HFFc6 (cell line): ENCODE results near the gene TNPO1. TPM values are rescaled to one million over a fixed set of nuclear protein-coding genes. Genes with fewer than 3 reads are reported as not detected.

Experiments
- DNase-seq: peaks from one replicate; pipeline ENCODE4 v3.0.0-alpha.2; 2018
- H3K27ac Mint-ChIP-seq: 2 replicates; pipeline ENCODE4 v1.8.0; 2020; ENCODE audit warnings: mild to moderate bottlenecking, mixed read lengths
- H3K27me3 Mint-ChIP-seq: 2 replicates; pipeline ENCODE4 v1.8.0; 2021; ENCODE audit warnings: mild to moderate bottlenecking, moderate library complexity, mixed read lengths; ENCODE audit not compliant: insufficient read depth
- H3K36me3 Mint-ChIP-seq: 2 replicates; pipeline ENCODE4 v1.8.0; 2021; ENCODE audit warnings: low read depth, mixed read lengths
- H3K4me1 Mint-ChIP-seq: 2 replicates; pipeline ENCODE4 v1.8.0; 2020; ENCODE audit warnings: low read depth, mixed read lengths
- H3K4me3 Mint-ChIP-seq: 2 replicates; pipeline ENCODE4 v1.8.0; 2020; ENCODE audit warnings: mild to moderate bottlenecking, moderate library complexity, mixed read lengths
- H3K9me3 Mint-ChIP-seq: 2 replicates; pipeline ENCODE4 v1.8.0; 2020; ENCODE audit warnings: mild to moderate bottlenecking, mixed read lengths
- CTCF ChIP-seq: fragments of 200-600 bp; sonication (generic); IDR thresholded peaks from 2 replicates; pipeline ENCODE4 v1.5.0; 2021; ENCODE audit warnings: antibody characterized with exemption, mild to moderate bottlenecking
- total RNA-seq, 6 experiments: library from RNA; stranded (reverse); fragmentation: NEBNext Ultra II Directional; extraction: Animal tissue kit (Norgen Biotek cat#: 25700); gene quantifications; 2 replicates in 1 of 6; 3 replicates in 5 of 6; pipeline ENCODE4 v1.2.3, GENCODE V29; 2021

Gene TNPO1
- total RNA-seq, 6 experiments from 2014 or later: 149 to 194 (median 182) TPM

GRCh38 chr5:72783354-72783753, 33.1 kb upstream of the TNPO1 start:
- Mint-ChIP-seq H3K36me3 (peaks cover 11% of the 10 kb centered on the region), H3K27ac (no peak overlapping the region), H3K4me1 (peaks cover 10% of the 10 kb centered on the region; the same call in 1 of the 2 replicates), H3K4me3 (no peak overlapping the region), H3K27me3 (peaks cover 4% of the 10 kb centered on the region; the same call in 1 of the 2 replicates), H3K9me3 (peaks cover 20% of the 10 kb centered on the region)
- DNase-seq: no peak
- no peak for TF ChIP-seq CTCF

GRCh38 chr5:72784129-72784528, 32.3 kb upstream of the TNPO1 start:
- peaks cover 4% of the 10 kb centered on the region for H3K36me3 Mint-ChIP-seq
- no peak for DNase-seq
- TF ChIP-seq CTCF: no peak
- H3K4me1 Mint-ChIP-seq: peaks cover 18% of the 10 kb centered on the region
- H3K4me3 Mint-ChIP-seq: no peak overlapping the region
- peaks cover 14% of the 10 kb centered on the region for H3K9me3 Mint-ChIP-seq
- H3K27me3 Mint-ChIP-seq: 0 out of 2 replicates have a peak, but pooled peaks cover 2% of the 10 kb centered on the region
- H3K27ac Mint-ChIP-seq: no peak overlapping the region

GRCh38 chr5:72785801-72786200, 30.7 kb upstream of the TNPO1 start:
- TF ChIP-seq CTCF: no peak
- Mint-ChIP-seq H3K9me3 (no peaks in the 10 kb centered on the region), H3K36me3 (no peaks in the 10 kb centered on the region), H3K4me3 (no peak overlapping the region), H3K27ac (no peak overlapping the region), H3K4me1 (peaks cover 31% of the 10 kb centered on the region), H3K27me3 (peaks cover 4% of the 10 kb centered on the region)
- DNase-seq: no peak

- DNase-seq: peak; percentile 40
- Mint-ChIP-seq H3K4me3 (no peak overlapping the region), H3K9me3 (no peaks in the 10 kb centered on the region), H3K36me3 (no peaks in the 10 kb centered on the region), H3K4me1 (peaks cover 31% of the 10 kb centered on the region), H3K27ac (no peak overlapping the region), H3K27me3 (peaks cover 4% of the 10 kb centered on the region)
- no peak for TF ChIP-seq CTCF
Observed at GRCh38 chr5:72786676-72787075, 29.8 kb upstream of the TNPO1 start.

- Mint-ChIP-seq H3K4me1 (peaks cover 31% of the 10 kb centered on the region), H3K9me3 (no peaks in the 10 kb centered on the region), H3K27me3 (peaks cover 8% of the 10 kb centered on the region), H3K36me3 (no peaks in the 10 kb centered on the region), H3K27ac (peak overlapping the region; percentile 0; the same call in 1 of the 2 replicates), H3K4me3 (no peak overlapping the region)
- TF ChIP-seq CTCF: no peak
- DNase-seq: peak; percentile 35
Observed at GRCh38 chr5:72788866-72789505, 27.5 kb upstream of the TNPO1 start.
